NCI-H2196 (cell line): ENCODE data around the gene VPS35.
"Not testable (repeated sequence)": the region's sequence is repeated elsewhere in the genome, so short reads cannot be mapped to it uniquely, and the experiment has no call there.

ENCODE experiments used
- DNase-seq: peaks from one replicate; lab custom pipeline; 2025; ENCODE audit not compliant: unreplicated experiment; lab: John Stamatoyannopoulos, UW

VPS35 gene

GRCh38 chr16:46713634-46714033 is 24.7 kb upstream of the VPS35 start:
- DNase-seq = no peak

GRCh38 chr16:46712911-46713310 is 23.9 kb upstream of the VPS35 start:
- no peak for DNase-seq

DNA sequence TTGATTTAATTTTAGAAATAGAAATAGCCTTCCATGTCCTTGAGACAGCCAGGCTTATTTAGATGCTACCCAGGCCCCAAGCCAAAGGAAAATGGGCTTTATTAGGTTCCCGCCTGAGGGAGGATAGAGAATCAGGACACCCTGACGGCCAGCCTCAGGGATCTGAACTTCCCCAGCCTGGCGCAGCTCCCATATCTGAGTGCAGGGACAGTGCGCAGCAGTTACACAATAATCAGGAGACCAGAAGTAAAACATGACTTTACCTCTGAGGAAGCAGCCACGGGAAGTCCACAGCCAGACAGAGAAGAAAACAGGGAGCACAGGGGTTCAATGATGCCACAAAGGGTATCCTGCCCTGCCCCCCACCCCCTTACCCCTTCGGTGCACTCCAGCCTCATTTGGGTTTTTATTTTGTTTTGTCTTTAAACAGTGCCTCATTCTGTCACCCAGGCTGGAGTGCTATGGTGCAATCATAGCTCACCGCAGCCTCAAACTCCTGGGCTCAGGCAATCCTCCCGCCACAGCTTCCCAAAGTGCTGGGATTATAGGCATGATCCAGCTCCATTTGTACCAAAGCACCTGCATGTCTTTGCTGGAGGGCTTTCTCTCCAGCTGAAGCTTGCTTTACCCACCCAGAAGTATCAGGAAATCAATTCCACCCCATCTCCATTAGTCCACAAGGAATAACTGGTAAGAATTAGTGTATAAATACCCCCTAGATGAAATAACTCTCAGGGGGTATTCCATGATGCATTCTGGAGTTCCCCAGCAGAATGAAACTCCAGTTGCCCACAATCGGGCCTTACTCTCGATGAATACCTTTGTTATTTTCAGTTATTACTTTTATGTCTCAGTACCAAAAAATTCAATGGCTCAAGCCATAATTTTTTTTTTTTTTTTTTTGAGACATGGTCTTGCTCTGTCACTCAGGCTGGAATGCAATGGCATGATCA is 22.4 kb upstream of the VPS35 start:
- no peak for DNase-seq

GRCh38 chr16:46709469-46710005 is 20.6 kb upstream of the VPS35 start:
- DNase-seq = no peak

DNA sequence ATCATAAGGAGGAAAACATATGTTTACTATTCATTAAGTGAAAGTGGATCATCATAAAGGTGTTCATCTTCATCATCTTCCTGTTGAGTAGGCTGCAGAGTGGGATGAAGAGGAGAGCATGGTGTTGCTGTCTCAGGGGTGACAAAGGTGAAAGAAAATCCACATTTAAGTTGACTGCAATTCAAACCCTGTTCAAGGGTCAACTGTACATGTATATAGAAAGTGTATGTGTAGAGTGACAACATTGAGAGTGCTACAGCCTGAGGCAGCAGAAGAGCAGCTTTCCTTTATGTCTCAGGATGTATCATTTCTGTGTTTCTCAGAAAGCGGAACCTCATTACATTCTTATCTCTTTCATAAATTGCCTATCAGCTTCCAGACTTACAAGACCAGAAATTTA is 17.7 kb upstream of the VPS35 start:
- DNase-seq = no peak

- no peak for DNase-seq
These were observed 13.1 kb upstream of the VPS35 start for GRCh38 chr16:46702030-46702429.

DNA sequence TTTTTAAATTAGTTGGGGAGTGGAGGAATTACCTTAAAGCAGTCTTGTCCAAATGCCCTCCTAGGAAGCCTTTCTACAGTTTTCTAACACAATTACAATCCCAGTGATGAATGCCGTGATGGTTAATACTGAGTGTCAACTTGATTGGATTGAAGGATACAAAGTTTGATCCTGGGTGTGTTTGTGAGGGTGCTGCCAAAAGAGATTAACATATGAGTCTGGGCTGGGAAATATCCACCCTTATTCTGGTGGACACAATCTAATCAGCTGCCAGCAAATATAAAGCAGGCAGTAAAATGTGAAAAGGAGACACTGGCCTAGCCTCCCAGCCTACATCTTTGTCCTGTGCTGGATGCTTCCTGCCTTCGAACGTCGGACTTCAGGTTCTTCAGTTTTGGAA is 12.6 kb upstream of the VPS35 start:
- DNase-seq = no peak

DNA sequence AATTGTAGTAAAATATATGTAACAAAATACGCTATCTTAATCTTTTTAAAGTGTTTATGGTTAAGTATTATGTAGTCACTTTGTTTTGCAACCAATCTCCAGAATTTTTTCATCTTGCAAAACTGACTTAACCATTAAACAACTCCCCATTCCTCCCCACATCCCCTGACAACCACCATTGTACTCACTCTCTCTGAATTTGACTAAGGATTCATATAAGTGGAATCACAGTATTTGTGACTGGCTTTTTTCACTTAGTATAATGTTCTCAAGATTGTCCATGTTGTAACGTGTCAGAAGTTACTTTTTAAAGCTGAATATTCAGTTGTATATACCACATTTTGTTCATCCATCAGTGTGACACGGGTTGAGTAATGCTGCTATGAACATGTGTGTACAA is 11.1 kb upstream of the VPS35 start:
- DNase-seq = no peak

GRCh38 chr16:46696957-46697356 is 8.0 kb upstream of the VPS35 start:
- DNase-seq = no peak

- DNase-seq = no peak
These were observed 7.0 kb upstream of the VPS35 start for GRCh38 chr16:46695937-46696336.

DNA sequence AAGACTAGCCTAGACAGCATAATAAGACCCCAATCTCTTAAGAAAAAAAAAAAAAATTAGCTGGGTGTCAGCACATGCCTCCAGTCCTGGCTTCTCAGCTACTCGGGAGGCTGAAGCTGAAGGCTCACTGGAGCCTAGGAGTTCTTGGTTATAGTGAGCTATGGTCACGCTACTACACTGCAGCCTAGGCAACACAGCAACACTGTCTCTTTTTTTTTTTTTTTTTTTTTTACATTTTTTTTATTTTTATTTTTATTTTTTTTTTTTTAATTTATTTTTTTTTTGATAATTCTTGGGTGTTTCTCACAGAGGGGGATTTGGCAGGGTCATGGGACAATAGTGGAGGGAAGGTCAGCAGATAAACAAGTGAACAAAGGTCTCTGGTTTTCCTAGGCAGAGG is 4.6 kb upstream of the VPS35 start:
- no peak for DNase-seq

DNA sequence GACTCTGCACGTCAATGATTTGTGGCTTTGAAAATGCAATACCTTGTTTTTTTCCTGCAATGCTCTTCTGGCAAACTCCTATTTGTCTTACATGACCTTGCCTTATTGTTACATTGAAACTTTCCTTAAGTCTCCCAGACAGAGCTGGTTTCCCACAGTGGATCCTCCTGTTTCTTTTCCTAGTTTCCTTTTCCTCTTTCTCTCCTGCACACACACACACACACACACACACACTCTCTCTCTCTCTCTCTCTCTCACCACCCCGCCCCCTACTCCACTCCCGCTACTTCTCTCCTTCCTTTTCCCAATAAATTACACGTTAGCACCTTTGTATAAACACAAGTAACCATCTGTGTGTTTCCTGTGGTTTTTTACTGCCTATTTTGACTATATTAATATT is 2.7 kb upstream of the VPS35 start:
- DNase-seq = no peak

DNA sequence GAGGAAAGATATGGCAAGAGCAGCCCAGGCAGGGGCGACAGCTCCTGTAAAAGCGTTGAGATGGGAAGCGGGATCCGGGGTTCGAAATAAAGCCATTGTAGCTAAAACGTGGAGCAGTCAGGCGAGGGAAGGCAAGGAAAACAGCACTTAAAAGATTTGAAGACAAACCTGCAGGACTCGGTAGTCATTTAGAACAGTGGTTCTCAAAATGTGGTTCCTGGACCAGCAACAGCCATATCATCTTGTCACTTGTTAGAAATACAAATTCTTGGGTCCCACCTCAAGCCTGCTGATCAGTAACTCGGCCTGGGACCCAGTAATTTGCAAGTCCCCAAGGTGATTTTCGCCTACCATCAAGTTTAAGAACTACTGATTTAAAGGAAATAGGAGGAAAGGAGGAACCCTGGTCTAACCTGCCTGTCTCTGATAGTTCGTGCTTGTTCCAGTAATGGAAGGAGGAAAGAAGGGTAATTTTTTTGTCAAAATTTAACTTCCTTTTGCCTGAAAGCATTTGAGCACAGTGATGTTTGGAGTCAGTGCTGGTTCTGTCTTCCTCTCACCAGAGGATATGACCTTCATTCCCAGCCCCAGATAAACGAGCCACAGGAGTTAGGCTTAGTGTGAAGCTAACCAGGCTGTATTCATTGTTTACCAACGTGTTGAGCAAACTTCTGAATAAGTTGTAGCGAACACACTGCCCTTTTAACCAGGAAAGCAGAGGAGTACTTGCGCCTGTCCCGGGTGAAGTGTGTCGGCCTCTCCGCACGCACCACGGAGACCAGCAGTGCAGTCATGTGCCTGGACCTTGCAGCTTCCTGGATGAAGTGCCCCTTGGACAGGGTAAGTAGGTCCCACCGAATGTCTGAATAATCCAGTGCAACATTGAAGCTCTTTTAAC is 1.6 kb upstream of the VPS35 start:
- DNase-seq = no peak

DNA sequence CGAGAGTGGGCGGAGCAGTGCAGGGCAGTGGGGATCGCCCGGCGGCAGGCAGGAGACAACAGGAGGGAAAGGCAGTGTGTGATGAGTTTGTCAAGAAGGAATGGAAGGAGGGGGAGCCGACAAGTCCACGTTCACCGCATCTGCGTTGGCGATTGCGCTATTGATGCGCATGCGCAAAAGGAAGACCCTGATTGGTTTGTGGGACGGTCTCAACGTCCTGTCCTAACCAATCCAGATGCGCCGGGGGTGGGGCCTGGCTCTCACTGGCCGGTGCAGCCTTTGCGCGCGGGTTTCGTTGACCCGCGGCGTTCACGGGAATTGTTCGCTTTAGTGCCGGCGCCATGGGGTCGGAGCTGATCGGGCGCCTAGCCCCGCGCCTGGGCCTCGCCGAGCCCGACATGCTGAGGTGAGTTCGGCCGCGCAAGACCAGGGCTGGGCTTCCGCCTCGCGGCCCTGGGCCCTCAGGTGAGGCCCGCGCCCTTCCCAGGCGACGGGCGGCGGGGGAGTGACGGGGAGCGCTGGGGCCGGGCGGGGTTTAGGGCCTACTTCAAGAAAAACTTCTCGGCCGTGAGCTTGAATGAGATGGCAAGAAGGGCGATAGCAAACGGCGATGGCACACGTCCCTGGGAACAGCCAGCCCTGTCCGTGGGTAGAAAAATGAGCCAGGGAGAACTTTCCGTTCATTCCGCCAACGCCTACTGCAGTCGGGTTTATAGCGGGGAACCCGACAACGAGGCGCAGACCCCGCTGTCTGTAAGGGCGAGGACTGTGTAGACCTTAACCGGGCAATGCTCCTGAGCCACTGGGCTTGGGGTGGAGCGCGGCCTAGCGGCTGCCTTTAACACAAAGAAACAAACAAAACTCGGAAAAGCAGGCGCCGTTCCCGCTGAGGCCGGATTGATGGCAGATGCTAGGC is 645 bp upstream of the VPS35 start, which contains the start of gene ORC6:
TSS of gene ORC6 (plus strand) at position 295 of the 916 bp plus-strand sequence. CDS start at position 342, 47 bp downstream.
- peak; percentile 87 for DNase-seq

DNA sequence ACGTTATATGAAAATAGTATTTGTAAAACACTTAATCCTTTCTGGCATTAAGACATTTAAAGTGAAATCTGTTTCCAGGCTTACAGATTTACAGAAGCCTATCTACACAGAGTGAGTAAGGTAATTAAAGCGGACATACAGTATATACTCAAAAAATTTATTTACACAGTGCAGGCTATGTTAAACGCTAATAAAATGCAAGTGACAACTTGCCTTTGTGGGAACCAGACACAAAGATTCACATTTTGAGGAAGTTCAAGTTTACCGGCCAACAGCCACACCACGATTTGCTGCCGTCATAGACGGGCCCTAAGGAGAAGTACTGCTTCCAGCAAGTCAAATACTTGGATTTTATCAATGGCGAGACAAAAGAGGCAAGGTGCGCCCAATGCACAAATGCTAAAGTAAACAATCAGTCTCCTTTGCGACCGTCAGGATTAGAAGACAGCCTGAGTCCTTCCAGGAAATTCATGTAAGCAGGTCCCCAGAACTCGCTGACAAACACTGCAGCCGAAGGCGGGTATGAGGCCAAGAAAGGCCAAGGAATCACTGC is 801 bp downstream of the VPS35 start:
- no peak for DNase-seq

DNA sequence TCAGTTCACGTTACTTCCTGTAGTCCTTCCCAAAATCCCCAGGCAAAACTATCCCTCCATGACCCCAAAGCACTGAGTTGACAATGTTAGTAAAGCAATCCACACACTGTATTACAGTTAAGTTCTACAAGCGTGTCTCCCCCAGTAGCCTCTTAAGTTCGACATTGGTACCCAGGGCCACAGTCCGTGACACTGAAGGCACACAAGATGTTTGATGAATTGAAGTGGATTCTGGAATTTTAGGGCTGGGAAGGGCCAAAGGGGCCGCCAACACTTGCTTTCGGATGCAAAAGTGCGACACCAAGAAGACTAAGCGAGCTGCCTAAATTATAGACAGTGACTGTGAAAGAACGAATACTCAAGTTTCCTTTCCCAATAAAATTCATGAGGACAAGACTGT is 1.5 kb downstream of the VPS35 start:
- no peak for DNase-seq

DNA sequence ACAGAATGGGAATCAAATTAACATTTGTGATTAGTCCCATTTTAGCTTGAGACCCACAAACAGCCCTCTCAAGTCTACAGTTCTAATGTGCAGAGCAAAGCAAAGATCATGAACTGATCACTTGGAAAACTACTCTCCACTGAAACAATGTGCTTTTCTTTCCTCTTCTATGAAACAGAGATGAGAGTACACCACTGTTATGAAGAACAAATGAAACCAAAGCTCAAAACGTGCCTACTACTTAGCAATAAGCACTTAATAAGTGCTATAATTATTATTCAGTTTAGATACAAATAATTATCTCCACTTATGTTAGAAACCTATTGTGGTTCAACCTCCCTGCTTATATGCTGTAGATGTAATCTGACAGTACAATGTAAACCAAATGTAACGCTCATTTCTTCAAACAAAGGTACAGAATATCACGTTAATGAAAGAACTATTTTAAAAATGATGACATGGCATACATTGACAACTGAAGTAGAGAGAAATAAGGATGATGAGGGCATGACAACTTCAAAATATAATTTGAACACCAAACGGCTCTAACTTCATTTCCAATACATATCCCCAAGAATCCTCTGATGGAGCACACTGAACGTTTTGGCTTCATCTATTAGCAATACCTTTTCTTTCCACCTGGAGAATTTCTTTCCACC is 2.0 kb downstream of the VPS35 start:
- no peak for DNase-seq

DNA sequence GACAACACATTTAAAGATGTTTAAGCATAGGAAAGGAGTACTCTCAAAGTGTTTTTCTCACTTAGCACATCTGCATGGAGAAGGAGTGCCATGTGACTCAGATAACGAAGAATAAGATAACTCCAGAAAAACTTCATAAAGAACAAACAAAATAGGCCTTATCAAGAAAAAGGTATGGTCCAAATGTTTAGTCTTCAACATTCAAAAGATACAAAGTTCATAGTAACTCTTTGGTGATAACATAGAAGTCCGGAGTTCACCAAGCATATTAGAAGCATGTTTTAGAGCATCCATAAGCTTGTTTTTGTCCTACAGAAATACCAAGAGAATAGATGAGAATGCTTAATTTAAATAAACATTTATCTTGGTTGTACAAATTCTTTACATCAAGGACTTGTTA is 7.1 kb downstream of the VPS35 start:
- DNase-seq = not testable (repeated sequence)

- not testable (repeated sequence) for DNase-seq
These were observed 11.0 kb downstream of the VPS35 start for GRCh38 chr16:46677943-46678342.
